Endothelial cell of umbilical vein (primary cell): ENCODE measurements around the gene NCOA3. TPM values are rescaled to one million over a fixed set of nuclear protein-coding genes. Genes with fewer than 3 reads are reported as not detected.

ENCODE experiments used
- BruUV-seq: library from RNA; stranded (reverse); fragments of 400-500 nt; replicated peaks from 2 replicates; lab custom pipeline; 2021; lab: Mats Ljungman, UMichigan
- CTCF ChIA-PET: fragments of 300-600, 350-600 bp; sonication (Branson Sonifier 250); formaldehyde crosslinking; loops from one replicate; lab custom pipeline; 2021; ENCODE audit warnings: antibody characterized with exemption, inconsistent platforms; lab: Charles Lee
- POLR2A ChIA-PET: fragments of 300-600, 350-600 bp; sonication (Branson Sonifier 250); formaldehyde crosslinking; loops from one replicate; lab custom pipeline; 2021; ENCODE audit warnings: antibody characterized with exemption, inconsistent platforms; lab: Charles Lee
- DNase-seq: peaks from one replicate; pipeline ENCODE4 v3.0.0-alpha.2; 2011; ENCODE audit warnings: low read depth, low spot score
- FAIRE-seq: peaks from 2 replicates; lab custom pipeline; 2011; peaks lifted over from hg19 to GRCh38; lab: Jason Lieb, UNC
- H2AFZ ChIP-seq: 2 replicates; pipeline ENCODE4 v1.6.0; 2012; ENCODE audit warnings: low read depth, low read length, control low read depth, inconsistent platforms
- H3K27ac ChIP-seq: 2 replicates; pipeline ENCODE4 v1.5.1; 2011; ENCODE audit warnings: low read depth, mild to moderate bottlenecking, control low read depth, low read length, moderate library complexity; ENCODE audit not compliant: insufficient read depth
- H3K27me3 ChIP-seq, 2 experiments: 2 replicates each; pipeline versions ENCODE4 v1.6.0 to v1.6.1; 2011; ENCODE audit warnings: low read length in 2 of 2, mixed read lengths in 1 of 2; ENCODE audit not compliant: control insufficient read depth in 2 of 2, insufficient read depth in 2 of 2
- H3K36me3 ChIP-seq, 2 experiments: 2 replicates in 1 of 2; 3 replicates in 1 of 2; pipeline ENCODE4 v1.5.1; 2011; ENCODE audit warnings: low read length in 2 of 2, mild to moderate bottlenecking in 1 of 2, moderate library complexity in 1 of 2; ENCODE audit not compliant: control insufficient read depth in 2 of 2, insufficient read depth in 2 of 2; ENCODE audit errors: extremely low read depth in 1 of 2
- H3K4me1 ChIP-seq: 3 replicates; pipeline ENCODE4 v1.5.1; 2011; ENCODE audit warnings: mild to moderate bottlenecking, low read length; ENCODE audit not compliant: control insufficient read depth, insufficient read depth; ENCODE audit errors: extremely low read depth
- H3K4me2 ChIP-seq: 2 replicates; pipeline ENCODE4 v1.6.1; 2011; ENCODE audit warnings: low read length, control low read depth, mixed read lengths; ENCODE audit not compliant: insufficient read depth
- H3K4me3 ChIP-seq, 3 experiments: fragments of 200-600 bp in 1 of 3; sonication (generic), shearing (Covaris generic) in 1 of 3; replicated peaks in 1 of 3; 2 replicates each; pipeline ENCODE4 v1.5.1; 2011 to 2016; ENCODE audit warnings: control low read depth in 3 of 3, low read length in 3 of 3, mild to moderate bottlenecking in 2 of 3, inconsistent platforms in 1 of 3, low read depth in 1 of 3, moderate library complexity in 1 of 3; ENCODE audit not compliant: insufficient read depth in 1 of 3
- H3K79me2 ChIP-seq: 2 replicates; pipeline ENCODE4 v1.6.0; 2012; ENCODE audit warnings: low read length, inconsistent platforms; ENCODE audit not compliant: control insufficient read depth, insufficient read depth
- H3K9ac ChIP-seq: replicated peaks from 2 replicates; pipeline ENCODE3; 2011; ENCODE audit warnings: low read length, control low read depth; ENCODE audit not compliant: insufficient read depth; ENCODE audit errors: extremely low read depth
- H3K9me1 ChIP-seq: replicated peaks from 3 replicates; pipeline ENCODE4 v1.6.0; 2011; ENCODE audit warnings: mild to moderate bottlenecking, low read length; ENCODE audit not compliant: control insufficient read depth, insufficient read depth; ENCODE audit errors: extremely low read depth
- H3K9me3 ChIP-seq: replicated peaks from 2 replicates; pipeline ENCODE4 v1.5.1; 2012; ENCODE audit warnings: low read length, inconsistent platforms; ENCODE audit not compliant: control insufficient read depth, insufficient read depth
- H4K20me1 ChIP-seq: replicated peaks from 2 replicates; pipeline ENCODE3; 2011; ENCODE audit warnings: mild to moderate bottlenecking, low read length; ENCODE audit not compliant: control insufficient read depth, insufficient read depth; ENCODE audit errors: extremely low read depth
- CTCF ChIP-seq, 2 donors: IDR thresholded peaks; 1 replicate in 1 of 2; 2 replicates in 1 of 2; pipeline ENCODE4 v1.5.1; 2011; ENCODE audit warnings: low read length in 2 of 2, mild to moderate bottlenecking in 2 of 2, moderate library complexity in 2 of 2, control low read depth in 1 of 2, inconsistent platforms in 1 of 2, low read depth in 1 of 2; ENCODE audit not compliant: insufficient read depth in 1 of 2; ENCODE audit errors: extremely low read depth in 1 of 2
- EZH2 ChIP-seq: IDR thresholded peaks from 2 replicates; pipeline ENCODE4 v1.6.1; 2012; ENCODE audit warnings: borderline replicate concordance, low read depth, mild to moderate bottlenecking, moderate library complexity, low read length, inconsistent platforms; ENCODE audit not compliant: severe bottlenecking
- FOS ChIP-seq: IDR thresholded peaks from 2 replicates; pipeline ENCODE4 v1.6.1; 2011; ENCODE audit warnings: mild to moderate bottlenecking, low read length, moderate library complexity, borderline replicate concordance; ENCODE audit not compliant: insufficient read depth
- GATA2 ChIP-seq: IDR thresholded peaks from 2 replicates; pipeline ENCODE4 v1.7.0; 2011; ENCODE audit warnings: low read depth, mild to moderate bottlenecking, moderate library complexity, mixed read lengths, low read length; ENCODE audit not compliant: insufficient read length, insufficient read depth
- JUN ChIP-seq: IDR thresholded peaks from 2 replicates; pipeline ENCODE4 v1.6.1; 2011; ENCODE audit warnings: borderline replicate concordance, low read depth; ENCODE audit not compliant: insufficient read length, insufficient read depth
- MAX ChIP-seq: IDR thresholded peaks from 2 replicates; pipeline ENCODE4 v1.6.1; 2011; ENCODE audit not compliant: insufficient read depth, insufficient read length
- MYC ChIP-seq: IDR thresholded peaks from one replicate; pipeline ENCODE4 v1.6.1; 2011; ENCODE audit warnings: mild to moderate bottlenecking, low read depth, low read length
- POLR2A ChIP-seq: IDR thresholded peaks from 2 replicates; pipeline ENCODE4 v1.6.1; 2012; ENCODE audit warnings: low read depth, mild to moderate bottlenecking, control low read depth, low read length
- POLR2AphosphoS5 ChIP-seq: IDR thresholded peaks from 2 replicates; pipeline ENCODE4 v1.6.1; 2012; ENCODE audit warnings: low read depth, mild to moderate bottlenecking, control low read depth, low read length, moderate library complexity; ENCODE audit not compliant: insufficient read depth
- dilution Hi-C: fragments of 300-500 bp; cut with MboI; formaldehyde crosslinking; loops from one replicate; pipeline ENCODE4 v1.15.0; 2019; ENCODE audit warnings: low sequenced_read_pairs; ENCODE audit not compliant: extremely low pct_ligation_motif_present
- intact Hi-C: fragments of 100-400 bp; cut with micrococcal nuclease; formaldehyde crosslinking; loops from one replicate; pipeline ENCODE4 v1.10.0; 2022
- polyA plus RNA-seq, 4 experiments: library from polyadenylated mRNA; depleted of rRNA in 3 of 4; stranded (reverse) in 3 of 4; unstranded in 1 of 4; fragments of >200 nt; gene quantifications; 2 replicates each; pipeline versions ENCODE4 v1.2.1 to v1.2.3, GENCODE V29; 2011 to 2012; ENCODE audit warnings: missing spikeins in 1 of 4
- total RNA-seq: library from RNA; stranded (reverse); gene quantifications from 2 replicates; pipeline ENCODE4 v1.2.3, GENCODE V29; 2021

The NCOA3 gene
- total and polyA plus RNA-seq, 2 donors (not counting 3 experiments of a cell fraction or from before 2014, with no cell fraction given): 12.0 to 35.6 TPM

- Histone ChIP-seq H2AFZ (no peak overlapping the region), H3K4me2 (peak overlapping the region; percentile 19), H3K36me3 (no peaks in the 10 kb centered on the region), H3K27ac (no peak overlapping the region), H3K9ac (no peak overlapping the region), H4K20me1 (no peaks in the 10 kb centered on the region), H3K4me1 (peaks cover 35% of the 10 kb centered on the region), H3K79me2 (peaks cover 29% of the 10 kb centered on the region), H3K27me3 (no peaks in the 10 kb centered on the region), H3K9me1 (no peaks in the 10 kb centered on the region), H3K9me3 (no peaks in the 10 kb centered on the region), H3K4me3 (no peak overlapping the region)
- intact Hi-C loops: no loop called here
- FAIRE-seq: no peak
- TF ChIP-seq MAX (no peak), POLR2AphosphoS5 (no peak), EZH2 (no peak), JUN (no peak), CTCF (IDR thresholded peaks at IDR 0.05; ENCODE audit: extremely low read depth in 1 of 2, insufficient read depth in 1 of 2, low read depth in 1 of 2, low read length in 2 of 2) (no peak), FOS (no peak), POLR2A (no peak), GATA2 (no peak), MYC (no peak)
- BruUV-seq: no TSS peak
- dilution Hi-C loops: no loop called here
- CTCF ChIA-PET: interaction anchor here (1.0 to 1.2 kb wide), 3 partner anchors 15 to 409 kb away, joined by 4 to 6 read pairs (median 4); no protein-coding TSS in a partner anchor
- no peak for DNase-seq
- POLR2A ChIA-PET: no interaction called here
Measured at GRCh38 chr20:47605673-47606413, 104.2 kb downstream of the NCOA3 start.
